Measurements from ENCODE around the gene COL27A1.
"Not testable (repeated sequence)": the region's sequence is repeated elsewhere in the genome, so short reads cannot be mapped to it uniquely, and the experiment has no call there.

The COL27A1 gene

GRCh38 chr9:114123031-114123977, 32.0 kb upstream of the COL27A1 start:
- DNase-seq: no peak

DNA sequence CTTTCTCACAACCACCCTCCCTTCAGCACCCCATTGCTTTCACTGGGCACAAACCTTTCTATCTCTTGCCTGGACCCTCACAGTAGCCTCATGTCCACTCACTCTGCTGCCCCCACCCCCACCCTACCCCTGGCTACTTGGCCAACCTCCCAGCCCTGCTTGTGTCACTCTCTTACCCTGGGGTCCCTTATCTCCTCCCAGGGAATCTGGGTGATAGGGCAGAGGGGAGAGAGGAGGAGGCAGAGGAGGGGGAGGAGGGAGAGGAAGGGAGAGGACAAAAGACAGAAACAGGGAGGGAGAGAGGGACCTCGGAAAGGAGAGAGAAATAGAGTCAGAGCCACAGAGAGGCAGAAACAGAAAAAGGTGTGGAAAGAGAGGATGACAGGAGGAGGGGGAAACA, 31.2 kb upstream of the COL27A1 start:
- no peak for DNase-seq

GRCh38 chr9:114124666-114125475, 30.5 kb upstream of the COL27A1 start:
- no peak for DNase-seq

DNA sequence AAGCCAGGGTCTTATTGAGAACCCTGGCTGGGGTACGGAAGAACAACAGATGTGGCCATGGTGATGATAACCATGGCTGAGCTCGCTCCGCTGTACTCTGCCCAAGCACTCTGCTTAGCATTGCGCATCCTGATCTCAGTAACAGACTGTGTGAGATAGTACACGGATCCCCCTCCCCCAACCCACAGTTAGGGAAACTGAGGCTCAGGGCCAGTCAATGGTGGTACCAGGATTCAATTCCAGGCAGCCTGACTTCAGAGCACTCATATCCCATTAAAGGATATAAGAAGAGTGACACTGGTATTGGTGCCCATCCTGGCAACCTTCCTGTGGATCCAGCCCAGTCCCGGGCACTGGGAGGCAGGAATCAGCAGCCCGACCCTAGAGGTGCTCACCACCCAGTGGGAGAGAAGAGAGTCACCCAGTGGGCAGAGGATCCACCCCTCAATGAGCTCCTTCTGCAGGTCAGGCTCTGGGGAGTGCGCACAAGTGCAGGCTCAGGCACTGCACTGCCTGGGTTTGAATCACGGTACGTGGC, 29.8 kb upstream of the COL27A1 start:
- DNase-seq: no peak

GRCh38 chr9:114126247-114127060, 28.9 kb upstream of the COL27A1 start:
- DNase-seq: no peak

DNA sequence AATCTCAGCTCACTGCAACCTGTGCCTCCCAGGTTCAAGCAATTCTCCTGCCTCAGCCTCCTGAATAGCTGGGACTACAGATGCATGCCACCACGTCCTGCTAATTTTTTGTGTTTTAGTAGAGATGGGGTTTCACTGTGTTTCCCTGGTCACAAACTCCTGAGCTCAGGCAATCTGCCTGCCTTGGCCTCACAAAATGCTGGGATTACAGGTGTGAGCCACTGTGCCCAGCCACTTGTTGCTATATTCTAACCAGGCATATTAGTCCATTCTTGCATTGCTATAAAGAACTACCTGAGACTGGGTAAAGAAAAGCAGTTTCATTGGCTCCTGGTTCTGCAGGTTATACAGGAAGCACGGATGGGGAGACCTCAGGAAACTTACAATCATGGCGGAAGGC, 26.6 kb upstream of the COL27A1 start:
- not testable (repeated sequence) for DNase-seq

DNA sequence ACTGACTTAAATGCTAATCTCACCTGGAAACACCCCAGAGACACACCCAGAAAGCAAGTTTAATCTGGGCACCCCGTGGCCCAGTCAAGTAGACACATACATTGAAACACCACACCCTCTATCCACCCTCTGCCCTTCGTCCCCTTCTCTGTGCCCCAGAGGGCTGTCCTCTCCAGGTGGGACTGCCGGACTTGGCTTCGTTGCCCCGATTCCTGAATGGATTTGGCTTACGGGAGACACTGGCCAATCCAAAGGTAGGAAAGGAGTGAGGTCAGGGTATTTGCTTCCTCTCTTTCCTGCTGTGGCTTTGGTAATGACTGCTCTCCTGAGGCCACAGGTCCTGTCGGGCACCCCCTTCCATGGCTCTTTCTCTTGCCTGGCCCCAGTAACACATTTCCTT, 25.2 kb upstream of the COL27A1 start:
- DNase-seq: no peak

GRCh38 chr9:114130624-114131277, 24.6 kb upstream of the COL27A1 start:
- DNase-seq: no peak

DNA sequence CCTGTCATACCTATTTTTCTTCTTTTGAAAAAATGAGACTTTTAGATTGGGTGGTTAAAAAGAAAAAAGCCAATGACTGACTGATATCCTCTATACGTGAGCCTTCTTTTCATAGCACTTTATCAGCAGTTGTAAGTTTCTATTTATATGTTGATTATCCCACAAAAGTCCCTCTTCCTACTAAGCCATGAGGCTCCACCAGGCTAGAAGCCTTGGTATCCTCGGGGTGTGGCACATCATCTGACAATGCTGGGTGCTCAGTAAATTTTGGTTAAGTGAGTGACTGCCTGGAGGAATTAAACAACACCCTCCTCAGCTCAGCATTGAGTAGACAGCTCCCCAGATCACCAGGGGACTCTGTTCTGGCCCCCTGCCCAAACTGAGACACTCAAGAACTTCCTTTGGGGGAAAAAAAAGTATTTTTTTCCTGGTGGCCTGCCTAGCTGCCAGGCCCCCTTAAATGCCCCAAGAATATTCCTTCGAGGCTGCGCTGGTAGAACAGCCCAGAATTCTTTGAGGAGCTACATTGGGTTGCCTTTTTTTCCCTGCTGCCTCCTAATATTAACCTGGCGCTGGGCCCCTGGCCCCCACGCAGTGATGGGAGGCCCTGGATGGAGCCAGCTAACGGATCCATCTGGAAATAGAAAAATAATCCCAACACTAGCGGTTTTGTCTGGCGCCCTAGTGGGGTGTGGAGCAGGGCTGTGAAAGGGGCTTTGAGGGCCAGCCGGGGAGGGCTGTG, 23.4 kb upstream of the COL27A1 start:
- DNase-seq: no peak

DNA sequence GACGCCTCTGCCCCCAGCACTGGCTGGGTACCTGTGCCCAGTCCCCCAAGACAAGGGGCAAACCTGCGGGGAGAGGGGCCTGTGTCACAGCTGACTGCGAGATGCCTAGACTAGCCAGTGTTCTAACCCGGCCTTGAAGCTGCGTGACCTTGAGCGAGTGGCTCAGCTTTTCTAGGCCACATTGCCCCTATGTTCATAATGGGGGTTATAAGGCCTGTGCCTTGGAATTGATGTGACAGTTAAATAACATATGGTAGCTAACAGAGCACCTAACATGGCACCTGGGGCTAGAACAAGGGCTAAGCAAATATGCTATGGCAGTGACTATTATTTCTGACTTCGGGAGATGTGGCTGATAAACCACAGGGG, 22.8 kb upstream of the COL27A1 start:
- no peak for DNase-seq

DNA sequence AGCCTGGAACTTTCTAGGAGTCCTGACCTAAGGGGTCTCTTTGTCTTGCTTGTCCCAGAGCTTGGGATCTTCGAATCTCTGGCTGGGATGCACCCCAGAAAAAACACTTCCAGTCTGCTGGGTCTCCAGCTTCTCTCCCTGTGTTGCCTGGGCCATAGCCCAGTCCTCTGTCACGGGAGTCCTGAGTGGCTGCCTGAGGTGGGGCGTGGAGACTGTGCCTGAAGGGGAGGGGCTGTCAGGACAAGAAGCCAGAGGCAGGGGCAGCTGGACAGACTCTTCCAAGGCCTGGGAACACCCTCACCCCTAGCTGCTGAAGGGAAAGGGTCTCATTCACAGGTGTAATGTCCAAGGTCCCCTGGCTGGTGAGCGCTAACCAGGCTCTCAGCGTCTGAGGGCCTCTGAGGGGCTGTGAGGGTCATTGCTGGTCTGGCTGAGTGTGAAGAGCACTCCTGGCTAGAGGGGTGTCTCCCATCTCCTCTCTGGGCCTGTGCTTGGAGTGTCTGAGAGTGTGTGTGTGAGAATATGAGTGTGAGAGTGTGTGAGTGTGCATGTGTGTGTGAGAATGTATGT, 20.4 kb upstream of the COL27A1 start:
- no peak for DNase-seq

DNA sequence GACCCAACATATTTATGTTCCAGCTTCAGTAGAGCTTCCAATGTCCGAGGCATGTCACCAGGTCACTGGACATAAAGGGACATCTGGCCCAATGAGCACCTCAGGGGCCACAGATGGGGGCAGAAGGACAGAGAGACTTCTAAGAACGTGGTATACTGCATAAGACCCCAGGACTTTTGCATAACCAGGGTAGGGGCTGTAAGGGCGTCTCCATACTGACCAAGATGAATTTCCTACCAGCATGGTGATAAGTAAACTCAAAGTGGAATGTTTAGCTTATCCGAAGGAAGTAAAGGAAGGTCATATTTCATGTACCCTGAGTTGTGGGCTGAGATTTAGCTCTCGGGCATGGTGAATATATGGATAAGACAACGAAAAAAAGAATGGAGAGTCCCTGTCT, 17.5 kb upstream of the COL27A1 start:
- no peak for DNase-seq

DNA sequence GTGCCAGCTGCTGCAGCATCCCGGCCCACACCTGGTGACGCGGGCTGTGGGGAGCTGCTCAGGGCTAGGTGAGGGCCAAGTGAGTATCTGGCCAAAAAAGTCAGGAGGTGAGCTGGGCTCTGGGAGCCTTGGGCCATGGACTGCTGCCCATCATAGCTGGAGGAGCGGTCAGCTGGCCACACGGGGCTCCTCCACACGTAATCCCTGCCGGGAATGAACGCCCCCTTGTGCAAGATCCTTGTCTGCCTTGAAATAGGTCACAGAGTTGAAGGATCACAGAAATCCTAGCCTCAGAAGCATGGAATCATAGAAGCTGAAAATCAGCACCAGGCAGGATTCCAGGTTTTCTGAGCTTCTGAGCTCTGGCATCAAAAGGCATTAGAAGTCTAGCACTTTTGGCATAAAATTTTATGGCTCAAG, 16.8 kb upstream of the COL27A1 start:
- no peak for DNase-seq

- no peak for DNase-seq
Observed at GRCh38 chr9:114139071-114139470, 16.3 kb upstream of the COL27A1 start.

- DNase-seq: no peak
Observed at GRCh38 chr9:114140401-114140800, 14.9 kb upstream of the COL27A1 start.

DNA sequence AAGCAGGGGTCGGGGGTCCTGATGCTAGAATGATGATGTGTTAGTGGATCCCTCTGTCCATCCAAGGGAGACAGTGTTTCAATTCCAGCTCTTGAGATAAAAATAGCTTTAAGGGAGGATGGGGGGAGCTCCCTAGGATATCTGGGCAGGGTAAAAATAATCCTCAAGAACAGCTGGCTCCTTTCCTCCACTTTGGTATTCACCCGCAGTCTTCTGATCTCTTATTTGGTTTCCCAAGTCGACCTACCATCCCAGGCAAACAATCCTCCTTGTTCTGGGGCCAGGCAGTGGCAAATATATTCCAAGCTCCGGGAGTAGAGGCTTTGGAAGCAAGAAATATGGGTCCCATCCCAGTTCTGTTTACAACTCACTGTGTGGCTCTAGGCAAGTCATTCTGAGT, 14.5 kb upstream of the COL27A1 start:
- no peak for DNase-seq

- no peak for DNase-seq
Observed at GRCh38 chr9:114141553-114142402, 13.6 kb upstream of the COL27A1 start.

DNA sequence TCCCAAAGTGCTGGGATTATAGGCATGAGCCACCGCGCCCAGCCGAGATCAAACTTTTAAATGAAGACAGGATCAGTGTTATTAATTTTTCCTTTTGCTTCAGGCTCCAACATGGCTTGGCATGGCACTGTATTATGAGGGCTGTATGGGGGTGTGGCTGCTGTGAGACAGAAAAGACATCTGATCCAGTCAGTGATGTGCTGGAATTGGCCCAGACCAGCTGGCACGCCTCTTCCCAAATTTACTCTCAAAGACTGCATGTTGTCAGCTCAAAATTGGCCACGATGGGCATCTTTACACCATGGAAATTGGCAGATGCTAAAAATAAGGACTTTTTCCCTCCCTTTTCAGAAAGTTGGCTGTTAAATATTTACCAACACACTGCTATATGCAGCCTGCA, 12.1 kb upstream of the COL27A1 start:
- DNase-seq: no peak

- DNase-seq: no peak
Observed at GRCh38 chr9:114146735-114147134, 8.6 kb upstream of the COL27A1 start.

- DNase-seq: no peak
Observed at GRCh38 chr9:114149181-114149580, 6.2 kb upstream of the COL27A1 start.
